BE2C (cell line): ENCODE results near the gene TM2D1.

Experiments used
- DNase-seq: peaks from one replicate; pipeline ENCODE4 v3.0.0-alpha.2; 2020
- H3K27me3 ChIP-seq: fragments of 250-450 bp; sonication (Bioruptor Pico); 2 replicates; pipeline ENCODE4 v1.5.1; 2020; ENCODE audit warnings: mild to moderate bottlenecking
- H3K36me3 ChIP-seq: fragments of 250-450 bp; sonication (Bioruptor Pico); 2 replicates; pipeline ENCODE4 v1.5.1; 2020; ENCODE audit warnings: mild to moderate bottlenecking
- H3K4me1 ChIP-seq: fragments of 250-450 bp; sonication (Bioruptor Pico); 2 replicates; pipeline ENCODE4 v1.5.1; 2020
- H3K4me3 ChIP-seq: 2 replicates; pipeline ENCODE4 v1.5.1; 2011; ENCODE audit warnings: low read depth, low read length
- H3K9me3 ChIP-seq: fragments of 250-450 bp; sonication (Bioruptor Pico); 2 replicates; pipeline ENCODE4 v1.5.1; 2020
- TF ChIP-seq, protein P1 (sequence below): IDR thresholded peaks from 2 replicates; pipeline ENCODE4 v1.5.1; 2012; ENCODE audit warnings: mild to moderate bottlenecking, low read depth, low read length

Gene TM2D1

GRCh38 chr1:61641578-61642336 lies 83.2 kb downstream of the TM2D1 start:
- DNase-seq = peak; percentile 68
- TF ChIP-seq, protein P1, sequence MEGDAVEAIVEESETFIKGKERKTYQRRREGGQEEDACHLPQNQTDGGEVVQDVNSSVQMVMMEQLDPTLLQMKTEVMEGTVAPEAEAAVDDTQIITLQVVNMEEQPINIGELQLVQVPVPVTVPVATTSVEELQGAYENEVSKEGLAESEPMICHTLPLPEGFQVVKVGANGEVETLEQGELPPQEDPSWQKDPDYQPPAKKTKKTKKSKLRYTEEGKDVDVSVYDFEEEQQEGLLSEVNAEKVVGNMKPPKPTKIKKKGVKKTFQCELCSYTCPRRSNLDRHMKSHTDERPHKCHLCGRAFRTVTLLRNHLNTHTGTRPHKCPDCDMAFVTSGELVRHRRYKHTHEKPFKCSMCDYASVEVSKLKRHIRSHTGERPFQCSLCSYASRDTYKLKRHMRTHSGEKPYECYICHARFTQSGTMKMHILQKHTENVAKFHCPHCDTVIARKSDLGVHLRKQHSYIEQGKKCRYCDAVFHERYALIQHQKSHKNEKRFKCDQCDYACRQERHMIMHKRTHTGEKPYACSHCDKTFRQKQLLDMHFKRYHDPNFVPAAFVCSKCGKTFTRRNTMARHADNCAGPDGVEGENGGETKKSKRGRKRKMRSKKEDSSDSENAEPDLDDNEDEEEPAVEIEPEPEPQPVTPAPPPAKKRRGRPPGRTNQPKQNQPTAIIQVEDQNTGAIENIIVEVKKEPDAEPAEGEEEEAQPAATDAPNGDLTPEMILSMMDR = peak; percentile 54
- Histone ChIP-seq H3K4me3 (no peak overlapping the region), H3K36me3 (no peaks in the 10 kb centered on the region), H3K4me1 (no peaks in the 10 kb centered on the region), H3K9me3 (no peaks in the 10 kb centered on the region), H3K27me3 (no peaks in the 10 kb centered on the region)

GRCh38 chr1:61640531-61641530 lies 84.1 kb downstream of the TM2D1 start:
- Histone ChIP-seq H3K36me3 (no peaks in the 10 kb centered on the region), H3K4me3 (no peak overlapping the region), H3K27me3 (no peaks in the 10 kb centered on the region), H3K4me1 (no peaks in the 10 kb centered on the region), H3K9me3 (no peaks in the 10 kb centered on the region)
- TF ChIP-seq, protein P1 = no peak
- no peak for DNase-seq

DNA sequence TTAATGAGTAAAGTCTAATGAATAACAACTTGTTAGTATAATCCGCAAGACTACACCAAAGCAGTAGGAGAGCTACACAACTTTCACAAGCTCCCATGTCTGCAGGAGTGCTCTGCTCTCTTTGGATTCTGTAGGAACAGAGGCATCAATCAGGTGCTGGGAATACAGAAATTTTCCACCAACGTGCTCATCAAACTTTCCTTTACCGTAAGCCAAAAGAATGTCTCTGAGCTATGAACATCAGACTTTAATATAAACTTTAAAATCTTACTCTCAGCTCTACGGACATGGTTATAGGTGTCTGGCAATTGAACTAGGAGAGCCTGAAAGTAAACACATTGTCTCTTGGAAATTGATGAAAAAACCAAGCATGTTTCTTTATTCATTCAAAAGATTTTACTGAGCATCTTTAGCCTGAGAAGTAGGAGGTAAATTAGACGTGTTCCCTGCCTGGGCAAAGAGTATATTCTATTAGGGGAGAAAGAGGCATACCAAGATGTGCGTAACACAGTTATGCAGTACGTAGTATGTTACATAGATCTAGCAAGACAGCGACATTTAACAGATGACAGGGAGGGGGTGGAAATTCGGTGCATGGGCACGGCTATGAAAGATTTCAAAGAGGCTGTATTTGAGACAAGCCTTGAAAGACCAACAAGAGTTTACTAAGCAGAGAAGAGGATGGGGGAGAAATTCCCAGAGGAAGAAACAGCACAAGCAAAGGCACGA lies 85.2 kb downstream of the TM2D1 start:
- no peak overlapping the region for H3K4me3 ChIP-seq
- no peak for DNase-seq
- no peaks in the 10 kb centered on the region for H3K27me3 ChIP-seq
- H3K4me1 ChIP-seq = no peaks in the 10 kb centered on the region
- no peaks in the 10 kb centered on the region for H3K36me3 ChIP-seq
- H3K9me3 ChIP-seq = no peaks in the 10 kb centered on the region
- TF ChIP-seq, protein P1 = no peak

DNA sequence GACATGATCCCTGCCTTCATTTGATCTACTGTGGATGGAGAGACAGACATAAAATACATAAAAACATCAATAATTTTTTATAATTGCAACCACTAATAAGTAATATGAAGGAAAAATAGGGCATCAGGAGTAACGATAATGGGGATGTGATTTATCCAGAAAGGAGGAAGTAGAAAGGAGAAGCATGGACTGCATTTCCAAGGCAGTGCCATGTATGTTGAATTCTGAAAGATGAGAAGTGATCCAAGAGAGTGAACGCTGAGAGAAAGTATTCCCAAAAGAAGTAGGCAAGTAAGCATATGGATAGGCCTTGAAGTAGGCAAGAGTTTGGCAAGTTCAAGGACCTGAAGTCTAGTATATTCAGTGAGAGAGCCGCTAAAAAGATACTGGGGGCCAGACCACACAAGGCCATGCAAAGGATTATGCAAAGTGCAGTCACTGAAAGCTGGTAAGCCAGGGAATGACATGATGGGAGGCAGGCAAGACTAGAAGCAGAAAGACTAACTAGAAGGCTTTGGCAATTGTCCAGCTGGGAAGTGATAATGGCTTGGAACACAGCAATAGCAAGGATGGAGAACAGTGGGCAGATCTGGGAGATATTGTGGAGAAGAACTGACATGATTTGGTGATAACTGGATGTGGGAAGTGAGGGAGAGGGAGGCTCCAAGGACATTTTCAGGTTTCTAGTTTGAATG lies 85.9 kb downstream of the TM2D1 start:
- Histone ChIP-seq H3K27me3 (no peaks in the 10 kb centered on the region), H3K36me3 (no peaks in the 10 kb centered on the region), H3K9me3 (no peaks in the 10 kb centered on the region), H3K4me1 (no peaks in the 10 kb centered on the region), H3K4me3 (no peak overlapping the region)
- TF ChIP-seq, protein P1 = no peak
- peak; percentile 7 for DNase-seq

- no peak overlapping the region for H3K4me3 ChIP-seq
- no peaks in the 10 kb centered on the region for H3K36me3 ChIP-seq
- H3K4me1 ChIP-seq = no peaks in the 10 kb centered on the region
- TF ChIP-seq, protein P1 = no peak
- DNase-seq = no peak
- no peaks in the 10 kb centered on the region for H3K27me3 ChIP-seq
- H3K9me3 ChIP-seq = no peaks in the 10 kb centered on the region
Observed at GRCh38 chr1:61638296-61638695, 86.6 kb downstream of the TM2D1 start.
